ENCODE data around the gene ABCG2. TPM values are rescaled to one million over a fixed set of nuclear protein-coding genes. Genes with fewer than 3 reads are reported as not detected.

The ABCG2 gene
- total and polyA plus RNA-seq, 8 donors: 0.25 to 17.8 (median 0.96) TPM; not detected in 2

DNA sequence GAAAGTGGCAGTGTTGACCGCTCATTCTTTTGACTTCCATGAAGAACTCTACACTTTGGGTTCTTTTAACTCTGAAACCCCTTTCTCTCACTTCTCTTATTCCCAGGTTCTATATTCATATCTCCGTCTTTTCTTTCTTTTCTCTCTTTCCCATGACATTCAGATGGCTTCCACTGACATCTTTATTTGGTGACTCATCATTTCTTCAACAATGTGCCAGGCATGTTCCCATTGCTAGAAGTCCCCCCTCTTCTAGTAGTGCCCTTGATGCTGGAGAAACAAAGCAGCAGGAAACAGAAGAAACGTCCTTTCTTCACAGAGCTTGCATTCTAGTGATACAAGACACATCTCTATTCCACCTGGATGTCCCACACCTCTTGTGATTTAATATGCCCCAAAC, 117.7 kb downstream of the ABCG2 start:
- Histone ChIP-seq H3K27me3 (no peaks in the 10 kb centered on the region), H3K4me1 (peaks cover 0 to 14% (median 10%) of the 10 kb centered on the region in 4 donors), H3K36me3 (peaks cover 37 to 97% (median 92%) of the 10 kb centered on the region in 4 donors), H3K9me3 (no peaks in the 10 kb centered on the region), H3K27ac (no peak overlapping the region), H3K4me3 (no peak overlapping the region)
- WGBS, 5 donors: 83 to 90% (median 86%) methylated on average over 3 of the region's 3 CpGs
- DNase-seq: no peak
- intact Hi-C loops (cut with DNase I; ENCODE audit: low total_unique reads): no loop called here
- no peak for TF ChIP-seq POLR2A (IDR thresholded peaks at IDR 0.05)
- TF ChIP-seq EP300 (IDR thresholded peaks at IDR 0.05): no peak
- TF ChIP-seq POLR2AphosphoS5 (IDR thresholded peaks at IDR 0.05): no peak
- TF ChIP-seq, protein P1, sequence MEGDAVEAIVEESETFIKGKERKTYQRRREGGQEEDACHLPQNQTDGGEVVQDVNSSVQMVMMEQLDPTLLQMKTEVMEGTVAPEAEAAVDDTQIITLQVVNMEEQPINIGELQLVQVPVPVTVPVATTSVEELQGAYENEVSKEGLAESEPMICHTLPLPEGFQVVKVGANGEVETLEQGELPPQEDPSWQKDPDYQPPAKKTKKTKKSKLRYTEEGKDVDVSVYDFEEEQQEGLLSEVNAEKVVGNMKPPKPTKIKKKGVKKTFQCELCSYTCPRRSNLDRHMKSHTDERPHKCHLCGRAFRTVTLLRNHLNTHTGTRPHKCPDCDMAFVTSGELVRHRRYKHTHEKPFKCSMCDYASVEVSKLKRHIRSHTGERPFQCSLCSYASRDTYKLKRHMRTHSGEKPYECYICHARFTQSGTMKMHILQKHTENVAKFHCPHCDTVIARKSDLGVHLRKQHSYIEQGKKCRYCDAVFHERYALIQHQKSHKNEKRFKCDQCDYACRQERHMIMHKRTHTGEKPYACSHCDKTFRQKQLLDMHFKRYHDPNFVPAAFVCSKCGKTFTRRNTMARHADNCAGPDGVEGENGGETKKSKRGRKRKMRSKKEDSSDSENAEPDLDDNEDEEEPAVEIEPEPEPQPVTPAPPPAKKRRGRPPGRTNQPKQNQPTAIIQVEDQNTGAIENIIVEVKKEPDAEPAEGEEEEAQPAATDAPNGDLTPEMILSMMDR (IDR thresholded peaks at IDR 0.05): no peak

Small RNA genes lying within 50 kb of the gene (small RNA-seq; reads per million reads assigned to genes)
- gene RNU6-818P: 0 reads per million in 4 donors
- gene RNU6ATAC31P: 0 reads per million in 4 donors

Other genes with a start within 250 kb of the ABCG2 start
- 10 to 100 TPM in 3 of 5 donors, 1 to 10 TPM in 2; 3.5 to 14.3 (median 12.7) TPM for gene SPP1, start 182.9 kb downstream of the ABCG2 start, total RNA-seq
- gene SPP1, start 182.9 kb downstream of the ABCG2 start, polyA plus RNA-seq: 10 to 100 TPM in 1 of 3 donors, 1 to 10 TPM in 2; 2.3 to 80.8 (median 4.3) TPM
- gene PKD2, start 151.0 kb downstream of the ABCG2 start, total RNA-seq: 100 to 1,000 TPM in 2 of 5 donors, 10 to 100 TPM in 3; 26.4 to 209 (median 64.3) TPM
- 1 to 10 TPM; 4.0 to 7.7 (median 6.7) TPM for gene PKD2, start 151.0 kb downstream of the ABCG2 start, polyA plus RNA-seq
- 10 to 100 TPM; 13.0 to 81.7 (median 40.4) TPM for gene PPM1K, start 125.9 kb upstream of the ABCG2 start, total RNA-seq
- 1 to 10 TPM; 3.6 to 4.9 (median 4.4) TPM for gene PPM1K, start 125.9 kb upstream of the ABCG2 start, polyA plus RNA-seq
- 10 to 100 TPM in 2 of 5 donors, 1 to 10 TPM in 2, under 1 TPM in 1; 0.58 to 18.7 (median 1.8) TPM for gene HERC6, start 220.2 kb upstream of the ABCG2 start, total RNA-seq
- gene HERC6, start 220.2 kb upstream of the ABCG2 start, polyA plus RNA-seq: 1 to 10 TPM; 4.4 to 9.6 (median 5.9) TPM